ENCODE data around the gene ZNF385C. TPM values are rescaled to one million over a fixed set of nuclear protein-coding genes. Genes with fewer than 3 reads are reported as not detected.
A peak's percentile ranks its signal among the peaks of the same experiment; 100 is the strongest.

ZNF385C gene
- total and polyA plus RNA-seq, 2 of the 13 experiments (the other 11 are each of a cell fraction or from before 2014, with no cell fraction given), result 2.3 to 6.1 TPM

- TF ChIP-seq ESRRA (CRISPR knock-in tag; IDR thresholded peaks at IDR 0.05; ENCODE audit: low read depth) (peak; percentile 75; the same call in 1 of the 2 replicates), ZNF17 (CRISPR knock-in tag; IDR thresholded peaks at IDR 0.05) (no peak), KAT8 (CRISPR knock-in tag; IDR thresholded peaks at IDR 0.05) (peak; percentile 83), ZBTB8A (CRISPR knock-in tag; IDR thresholded peaks at IDR 0.05; ENCODE audit: borderline replicate concordance, low read depth) (no peak; the same call in 1 of the 2 replicates), HNF1B (CRISPR knock-in tag; IDR thresholded peaks at IDR 0.05) (peak; percentile 79), ZNF138 (CRISPR knock-in tag; IDR thresholded peaks at IDR 0.05; ENCODE audit: low read depth) (no peak), ZXDC (CRISPR knock-in tag; IDR thresholded peaks at IDR 0.05) (no peak), ZBTB10 (CRISPR knock-in tag; IDR thresholded peaks at IDR 0.05; ENCODE audit: borderline replicate concordance) (no peak), BCLAF1 (IDR thresholded peaks at IDR 0.05) (no peak), DPF2 (CRISPR knock-in tag; IDR thresholded peaks at IDR 0.05; ENCODE audit: borderline replicate concordance, low read depth) (peak; percentile 39; the same call in 1 of the 2 replicates), ZNF331 (CRISPR knock-in tag; IDR thresholded peaks at IDR 0.05) (peak; percentile 58; the same call in 1 of the 2 replicates), RELA (CRISPR knock-in tag; IDR thresholded peaks at IDR 0.05) (0 out of 2 replicates have a peak, but pooled peaks have one; percentile 49), ZNF691 (CRISPR knock-in tag; IDR thresholded peaks at IDR 0.05; ENCODE audit: borderline replicate concordance, low read depth) (0 out of 2 replicates have a peak, but pooled peaks have one; percentile 36), PHF5A (CRISPR knock-in tag; IDR thresholded peaks at IDR 0.05; ENCODE audit: low read depth, unreplicated experiment) (no peak), RBFOX2 (IDR thresholded peaks at IDR 0.05; ENCODE audit: low read depth, low read length) (no peak)
These were observed 37.7 kb upstream of the ZNF385C start (continued) for GRCh38 chr17:42135664-42136653.
